Raji (cell line): ENCODE results near the gene PAX5.

ENCODE experiments used
- POLR2A ChIP-seq: IDR thresholded peaks from 2 replicates; pipeline ENCODE4 v1.6.1; 2011; ENCODE audit warnings: low read depth, low read length, control low read depth; ENCODE audit not compliant: insufficient read depth

PAX5 gene

DNA sequence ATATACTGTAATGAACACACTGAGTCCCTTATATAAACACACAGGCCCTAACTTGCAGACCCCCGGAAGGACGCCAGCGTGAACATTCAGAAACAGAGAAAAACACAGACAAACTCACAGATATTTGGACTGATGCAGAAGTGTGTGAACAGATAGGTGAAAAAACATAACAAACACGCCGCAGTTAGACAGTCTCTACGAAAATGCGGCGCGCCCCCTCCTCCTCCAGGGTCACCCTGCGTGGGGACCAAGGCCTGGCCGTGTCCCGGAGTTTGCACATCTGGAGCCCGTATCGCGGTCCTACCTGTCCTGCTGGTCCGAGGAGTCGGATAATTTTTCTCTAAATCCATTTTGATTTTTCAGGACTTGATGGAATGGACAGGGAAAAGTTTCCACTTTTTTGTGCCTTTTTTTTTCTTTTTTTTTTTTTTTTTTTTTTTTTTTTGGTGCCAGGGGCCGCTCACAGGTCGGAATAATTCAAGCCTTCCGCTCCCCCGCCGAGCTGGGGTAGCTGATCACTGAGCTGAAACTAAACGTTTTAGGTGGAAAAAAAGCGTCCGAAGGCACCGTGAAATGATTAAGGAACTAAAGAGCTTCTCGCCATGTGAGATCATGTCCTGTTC, at the start of gene PAX5:
PAX5 (minus strand) TSS at position 587 of the 623 bp plus-strand sequence; CDS start at position 350, 237 bp downstream.
- TF ChIP-seq POLR2A: no peak

- TF ChIP-seq POLR2A: no peak
Measured at GRCh38 chr9:37083654-37084053, 49.6 kb upstream of the PAX5 start.

DNA sequence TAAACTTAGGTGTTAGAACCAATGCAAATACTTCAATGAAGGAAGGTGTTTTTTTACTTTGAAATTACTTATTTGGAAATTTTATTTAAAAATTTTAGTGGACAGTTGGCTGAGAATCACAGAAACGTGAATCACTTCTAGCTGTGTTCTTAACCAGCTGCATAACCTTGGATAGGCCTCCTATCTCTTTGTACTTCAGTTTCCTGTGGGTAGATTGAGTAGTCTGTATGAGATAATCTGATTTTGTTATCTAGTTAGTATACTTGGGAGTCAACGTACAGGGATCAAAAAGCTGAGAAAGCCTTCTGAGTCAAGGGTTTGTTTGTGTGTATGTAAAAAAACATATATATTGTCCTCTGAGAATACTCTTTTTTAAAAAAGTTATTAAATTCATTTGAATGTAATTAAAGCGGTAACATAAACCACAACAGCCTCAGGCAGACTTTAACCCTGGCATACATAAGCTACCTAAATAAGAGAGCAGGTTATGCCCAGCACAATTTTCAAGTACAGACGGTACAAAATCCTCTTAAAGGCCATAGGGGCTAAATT, 48.2 kb upstream of the PAX5 start:
- no peak for TF ChIP-seq POLR2A

DNA sequence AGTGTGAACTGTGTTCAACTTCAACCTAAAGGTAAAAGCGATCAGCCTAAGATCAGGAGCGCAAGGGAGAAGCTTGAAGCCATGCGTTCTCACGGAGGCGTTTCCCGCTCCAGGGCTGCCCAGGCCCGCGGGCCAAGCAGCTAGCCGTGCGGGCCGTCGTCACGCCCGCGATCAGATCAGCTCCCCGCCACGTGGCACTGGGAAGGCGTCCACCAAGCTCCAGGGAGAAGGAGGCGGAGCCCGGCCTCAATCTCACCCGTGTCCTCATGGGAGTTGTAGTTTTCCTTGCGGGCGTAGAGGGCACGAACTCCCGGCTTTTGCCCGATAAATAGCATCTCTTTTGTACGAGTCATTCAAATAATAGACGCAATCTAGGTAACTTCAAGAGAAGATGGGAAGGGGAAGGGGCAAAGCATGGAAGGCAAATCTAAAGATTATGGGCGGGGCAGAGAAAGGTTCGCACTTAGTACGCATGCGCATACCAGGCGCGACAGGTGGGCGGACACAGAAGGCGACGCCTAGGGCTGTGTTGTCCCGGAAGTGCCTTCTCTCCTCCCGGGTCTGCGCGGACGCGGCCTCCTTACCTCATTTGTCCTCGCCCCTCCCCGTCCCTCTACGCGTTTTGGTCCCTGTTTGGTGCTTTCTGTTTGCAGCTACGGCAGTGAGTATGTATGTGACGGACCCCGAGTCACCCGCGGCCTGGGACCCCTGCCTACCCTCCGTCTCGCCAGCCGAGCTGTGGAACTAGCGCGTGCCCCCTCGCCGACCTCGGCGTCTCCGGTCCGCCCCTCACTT, 45.5 kb upstream of the PAX5 start:
- TF ChIP-seq POLR2A: peak; percentile 86

GRCh38 chr9:37074790-37075189, 40.7 kb upstream of the PAX5 start:
- peak; percentile 51 for TF ChIP-seq POLR2A

DNA sequence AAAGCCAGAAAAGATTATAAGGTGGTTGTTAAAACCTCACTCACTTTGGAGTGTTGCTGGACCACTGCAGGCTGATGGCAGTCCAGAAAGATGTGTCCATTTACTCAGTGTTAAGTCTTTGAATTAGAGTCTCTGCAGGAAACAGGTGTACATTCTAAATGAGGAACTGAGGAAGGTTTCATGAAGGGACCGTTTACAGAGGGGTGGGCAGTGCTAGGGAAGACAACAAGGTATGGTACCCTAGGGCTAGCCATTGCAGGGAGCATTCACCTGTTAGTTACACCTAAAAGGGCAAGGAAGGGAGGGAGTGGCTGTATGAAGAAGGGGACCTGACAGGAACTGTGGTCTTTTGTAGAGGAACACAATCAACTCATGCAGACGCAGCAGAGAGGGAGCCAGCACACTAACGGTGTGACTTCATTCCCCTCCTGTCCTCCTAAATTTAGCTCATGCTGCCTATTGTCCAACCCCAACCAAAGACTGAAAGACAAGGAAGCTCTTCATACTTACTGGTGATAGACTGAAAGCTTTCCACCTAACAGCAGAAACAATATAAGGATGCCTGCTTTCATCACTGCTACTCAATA, 32.2 kb upstream of the PAX5 start:
- peak; percentile 40; the same call in 1 of the 2 replicates for TF ChIP-seq POLR2A

GRCh38 chr9:37062336-37062735, 28.3 kb upstream of the PAX5 start:
- TF ChIP-seq POLR2A: no peak

DNA sequence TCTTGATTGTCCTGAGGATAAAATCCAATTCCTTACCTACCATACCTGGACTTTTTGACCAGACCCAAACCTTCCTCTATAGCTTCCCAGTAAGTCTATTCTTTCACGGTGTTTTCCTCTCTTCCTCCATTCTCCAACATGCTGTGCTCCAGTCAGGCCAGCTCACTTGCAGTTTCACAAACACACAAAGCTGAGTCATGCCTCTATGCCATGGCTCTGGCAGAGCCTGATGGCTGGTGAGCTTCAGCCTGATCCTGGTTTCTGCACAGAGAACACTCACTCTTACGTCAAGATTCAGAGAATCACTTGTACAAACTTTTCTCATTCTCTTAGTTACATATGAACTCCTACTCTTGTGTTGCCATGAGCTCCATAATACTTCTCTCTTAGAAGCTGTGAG, 27.7 kb upstream of the PAX5 start:
- no peak for TF ChIP-seq POLR2A

GRCh38 chr9:37060833-37061232, 26.8 kb upstream of the PAX5 start:
- no peak for TF ChIP-seq POLR2A

GRCh38 chr9:37056046-37056920, 22.2 kb upstream of the PAX5 start:
- TF ChIP-seq POLR2A: no peak

DNA sequence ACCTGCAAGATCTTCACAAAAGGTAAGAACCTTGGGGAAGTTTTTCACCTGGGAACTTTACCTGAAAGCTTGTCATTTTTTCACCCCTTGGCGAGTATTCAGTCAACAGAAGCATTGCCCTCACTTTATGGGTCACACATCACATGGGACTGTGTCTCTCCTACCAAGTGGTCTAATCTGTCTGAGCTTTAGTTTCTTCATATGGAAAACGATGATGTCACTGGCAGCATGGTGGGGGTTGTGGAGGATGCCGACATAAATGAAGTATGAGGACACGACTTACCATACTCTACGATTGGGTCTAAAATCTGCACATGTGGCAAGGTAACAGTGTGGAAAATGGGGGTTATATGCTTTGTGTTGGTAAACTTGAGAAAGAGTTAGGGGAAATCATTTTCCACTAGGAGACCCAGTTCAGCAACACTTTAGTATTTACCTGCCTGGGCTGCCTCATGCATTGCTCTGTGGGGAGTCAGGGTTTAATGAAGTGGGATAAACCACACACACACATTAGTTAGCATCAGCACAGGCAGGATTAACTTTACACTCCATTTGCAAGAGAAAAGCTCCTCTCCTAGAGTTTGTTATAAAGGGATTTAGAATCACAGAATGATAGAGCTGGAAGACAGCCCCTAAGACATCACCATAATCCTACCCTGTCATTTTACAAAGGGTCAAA, 19.8 kb upstream of the PAX5 start:
- TF ChIP-seq POLR2A: no peak

DNA sequence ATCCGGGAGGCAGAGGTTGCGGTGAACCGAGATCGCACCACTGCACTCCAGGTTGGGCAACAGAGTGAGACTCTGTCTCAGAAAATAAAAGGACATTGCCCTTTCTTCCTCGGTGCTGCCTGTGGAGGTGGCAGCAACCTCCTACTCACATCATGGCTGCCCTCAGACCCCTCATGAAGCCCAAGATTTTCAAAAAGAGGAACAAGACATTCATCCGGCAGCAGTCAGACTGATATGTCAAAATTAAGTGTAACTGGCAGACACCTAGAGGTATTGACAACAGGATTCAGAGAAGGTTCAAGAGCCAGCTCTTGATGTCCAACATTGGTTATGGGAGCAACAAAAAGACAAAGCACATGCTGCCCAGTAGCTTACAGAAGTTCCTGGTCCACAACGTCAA, 12.6 kb upstream of the PAX5 start:
- TF ChIP-seq POLR2A: no peak

- TF ChIP-seq POLR2A: no peak
Measured at GRCh38 chr9:37042421-37042820, 8.4 kb upstream of the PAX5 start.

DNA sequence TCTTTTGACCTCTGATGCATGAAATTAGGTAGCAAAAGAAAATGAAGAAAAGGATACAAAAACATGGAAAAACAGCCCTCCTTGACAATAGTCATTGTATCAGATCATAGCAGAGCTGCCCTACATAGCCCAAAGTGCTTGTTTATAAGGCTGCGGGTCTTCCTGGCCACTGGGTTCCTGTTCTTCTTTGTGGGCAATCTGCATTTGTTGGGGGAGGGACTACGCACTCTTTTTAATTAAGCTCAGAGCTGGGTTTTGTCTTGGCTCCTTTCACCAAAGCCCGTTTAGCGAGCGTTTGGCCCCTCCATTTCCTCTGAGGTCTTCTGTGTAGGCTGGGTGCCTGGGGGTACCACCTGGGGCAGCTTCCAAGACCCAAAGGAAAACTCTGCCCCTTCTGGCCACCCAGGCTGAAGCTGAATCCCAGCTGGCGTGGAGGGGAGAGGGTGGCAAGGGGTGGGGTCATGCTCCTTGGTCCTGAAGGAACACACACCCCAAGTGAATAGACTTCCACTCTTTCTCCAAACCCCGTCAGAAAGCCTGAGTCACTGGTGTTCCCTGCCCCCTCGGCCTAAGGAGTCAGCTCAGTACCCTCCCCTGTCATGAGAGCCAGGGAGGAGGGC, 6.5 kb upstream of the PAX5 start:
- TF ChIP-seq POLR2A: no peak
